Right lung (tissue), 5 donors: Measurements from ENCODE around the gene PHF12. TPM values are rescaled to one million over a fixed set of nuclear protein-coding genes. Genes with fewer than 3 reads are reported as not detected.

Source experiments
- DNase-seq, 2 donors: peaks; one replicate each; pipeline ENCODE4 v3.0.0-alpha.2; 2013
- polyA plus RNA-seq, 5 donors: library from polyadenylated mRNA; unstranded; fragments of 120-200 nt; gene quantifications; one replicate each; pipeline versions ENCODE4 v1.2.1 to v1.2.3, GENCODE V29; 2013; ENCODE audit warnings: inconsistent platforms in 1 of 5, low replicate concordance in 1 of 5; ENCODE audit not compliant: insufficient read length in 5 of 5, insufficient read depth in 1 of 5

The PHF12 gene
- polyA plus RNA-seq, 5 donors = 42.7 to 61.2 (median 57.0) TPM

GRCh38 chr17:28977659-28978355 is 26.5 kb upstream of the PHF12 start:
- DNase-seq = no peak

GRCh38 chr17:28975646-28976045 is 24.3 kb upstream of the PHF12 start:
- DNase-seq = no peak

- no peak for DNase-seq
Observed at GRCh38 chr17:28975031-28975430, 23.7 kb upstream of the PHF12 start.

GRCh38 chr17:28974451-28974850 is 23.1 kb upstream of the PHF12 start:
- DNase-seq = no peak

- peak in 1 of 2 donors; percentile 30 for DNase-seq
Observed at GRCh38 chr17:28973425-28973824, 22.1 kb upstream of the PHF12 start.

GRCh38 chr17:28972437-28972836 is 21.1 kb upstream of the PHF12 start:
- no peak for DNase-seq

- DNase-seq = no peak
Observed at GRCh38 chr17:28970879-28971278, 19.6 kb upstream of the PHF12 start.

- DNase-seq = no peak
Observed at GRCh38 chr17:28969706-28970393, 18.5 kb upstream of the PHF12 start.

GRCh38 chr17:28968914-28969295 is 17.6 kb upstream of the PHF12 start:
- DNase-seq = no peak

- no peak for DNase-seq
Observed at GRCh38 chr17:28968231-28968913, 17.1 kb upstream of the PHF12 start.

GRCh38 chr17:28967221-28968135 is 16.2 kb upstream of the PHF12 start:
- no peak for DNase-seq

GRCh38 chr17:28963841-28964240 is 12.5 kb upstream of the PHF12 start:
- DNase-seq = no peak

- no peak for DNase-seq
Observed at GRCh38 chr17:28963055-28963611, 11.8 kb upstream of the PHF12 start.

GRCh38 chr17:28961391-28961790 is 10.1 kb upstream of the PHF12 start:
- no peak for DNase-seq

GRCh38 chr17:28960256-28961061 is 9.1 kb upstream of the PHF12 start:
- no peak for DNase-seq

- no peak for DNase-seq
Observed at GRCh38 chr17:28959471-28959871, 8.2 kb upstream of the PHF12 start.

- DNase-seq = no peak
Observed at GRCh38 chr17:28958820-28959455, 7.6 kb upstream of the PHF12 start.

GRCh38 chr17:28957992-28958355 is 6.7 kb upstream of the PHF12 start:
- no peak for DNase-seq

- no peak for DNase-seq
Observed at GRCh38 chr17:28957277-28957991, 6.1 kb upstream of the PHF12 start.

GRCh38 chr17:28956861-28957260 is 5.5 kb upstream of the PHF12 start:
- DNase-seq = no peak
